Middle frontal gyrus (tissue), 1 donor: ENCODE data around the gene TNS3.

Source experiments
- DNase-seq: peaks from one replicate; pipeline ENCODE4 v3.0.0-alpha.2; 2015; ENCODE audit warnings: low spot score; ENCODE audit errors: extremely low spot score

Gene TNS3

GRCh38 chr7:47489624-47490023 is 92.3 kb downstream of the TNS3 start:
- DNase-seq: no peak

GRCh38 chr7:47488969-47489342 is 93.0 kb downstream of the TNS3 start:
- DNase-seq: no peak

- DNase-seq: no peak
Measured at GRCh38 chr7:47488201-47488968, 93.5 kb downstream of the TNS3 start.

GRCh38 chr7:47485640-47486435 is 96.1 kb downstream of the TNS3 start:
- DNase-seq: no peak

GRCh38 chr7:47484923-47485639 is 96.8 kb downstream of the TNS3 start:
- no peak for DNase-seq

- no peak for DNase-seq
Measured at GRCh38 chr7:47484457-47484856, 97.5 kb downstream of the TNS3 start.

- no peak for DNase-seq
Measured at GRCh38 chr7:47483604-47484273, 98.2 kb downstream of the TNS3 start.

GRCh38 chr7:47482013-47482875 is 99.7 kb downstream of the TNS3 start:
- no peak for DNase-seq

GRCh38 chr7:47481541-47482012 is 100.3 kb downstream of the TNS3 start:
- DNase-seq: no peak

- DNase-seq: no peak
Measured at GRCh38 chr7:47480576-47481538, 101.1 kb downstream of the TNS3 start.

GRCh38 chr7:47479821-47480575 is 101.9 kb downstream of the TNS3 start:
- DNase-seq: no peak

- DNase-seq: no peak
Measured at GRCh38 chr7:47478926-47479711, 102.8 kb downstream of the TNS3 start.

GRCh38 chr7:47478017-47478344 is 103.9 kb downstream of the TNS3 start:
- no peak for DNase-seq

- DNase-seq: no peak
Measured at GRCh38 chr7:47477191-47478016, 104.5 kb downstream of the TNS3 start.

- no peak for DNase-seq
Measured at GRCh38 chr7:47475880-47476227, 106.1 kb downstream of the TNS3 start.

- DNase-seq: no peak
Measured at GRCh38 chr7:47474937-47475879, 106.7 kb downstream of the TNS3 start.
